Testis (tissue), 2 donors: ENCODE measurements around the gene OAS2.

ENCODE experiments used
- CTCF ChIP-seq, 3 experiments: fragments of 450-650 bp in 2 of 3; fragments of 200-600 bp in 1 of 3; sonication (generic) in 1 of 3; IDR thresholded peaks; one replicate each; pipeline ENCODE4 v1.5.1; 2016 to 2019; ENCODE audit warnings: antibody characterized with exemption in 3 of 3, mild to moderate bottlenecking in 2 of 3, moderate library complexity in 1 of 3
- POLR2A ChIP-seq: fragments of 450-650 bp; IDR thresholded peaks from one replicate; pipeline ENCODE4 v1.6.1; 2017; ENCODE audit warnings: antibody characterized with exemption, mild to moderate bottlenecking, moderate library complexity

GRCh38 chr12:112967306-112967705, 11.0 kb upstream of the OAS2 start:
- TF ChIP-seq POLR2A: no peak
- no peak for TF ChIP-seq CTCF (IDR thresholded peaks at IDR 0.05)
